ENCODE data around the gene HDAC6. TPM values are rescaled to one million over a fixed set of nuclear protein-coding genes. Genes with fewer than 3 reads are reported as not detected.

Gene HDAC6
- total RNA-seq, 4 donors from 2014 or later: 25.0 to 160 (median 123) TPM

DNA sequence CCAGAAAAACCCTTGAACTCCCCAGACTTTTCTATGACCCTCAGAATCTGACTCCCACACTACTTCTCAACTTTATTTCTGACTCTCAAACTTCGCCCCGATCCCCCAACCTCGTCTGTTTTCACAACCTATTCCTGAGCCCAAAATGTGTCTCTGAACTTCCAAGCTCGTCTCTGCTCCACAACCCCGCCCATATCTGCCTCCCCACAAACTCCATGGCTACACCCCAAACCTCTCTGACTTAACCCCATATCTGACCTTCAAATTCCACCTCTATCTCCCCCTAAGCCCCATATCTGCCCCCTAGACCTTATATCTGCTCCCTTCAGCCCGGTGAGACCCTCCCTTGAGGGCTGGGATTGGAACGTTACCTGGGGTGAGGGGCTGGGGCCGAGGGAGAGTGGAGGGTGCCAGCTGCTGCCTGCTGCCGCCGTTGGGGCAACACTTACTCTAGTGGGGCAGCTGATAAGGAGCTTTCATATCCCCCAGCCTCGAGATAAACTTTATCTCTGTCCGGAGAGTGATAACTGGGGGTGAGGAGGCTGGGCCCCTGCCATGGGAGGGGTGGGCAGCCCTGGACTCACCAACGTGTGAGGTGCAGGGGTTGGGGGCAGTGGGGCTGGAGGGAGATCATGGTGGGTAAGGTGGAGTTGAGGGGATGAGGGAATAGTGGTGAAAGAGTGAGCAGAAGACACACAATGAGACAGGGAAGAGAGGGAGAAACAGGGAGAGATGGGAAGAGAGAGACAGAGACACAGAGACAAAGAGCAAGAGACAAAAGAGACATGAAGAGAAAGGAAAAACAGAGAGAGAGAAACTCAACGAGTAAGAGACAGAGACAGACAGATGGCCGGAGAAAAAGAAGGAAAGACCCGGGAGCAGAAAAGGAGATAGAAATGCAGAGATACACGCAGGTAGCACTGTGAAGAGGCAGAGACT is 14.1 kb upstream of the HDAC6 start:
- Histone ChIP-seq H3K4me1 (no peaks in the 10 kb centered on the region), H3K27ac (no peak overlapping the region), H3K4me3 (no peak overlapping the region), H3K27me3 (no peaks in the 10 kb centered on the region), H3K36me3 (no peaks in the 10 kb centered on the region), H3K9me3 (no peaks in the 10 kb centered on the region)
- DNase-seq: no peak
- intact Hi-C loops (cut with DNase I; ENCODE audit: low total_unique reads): no loop called here
- TF ChIP-seq, protein P1, sequence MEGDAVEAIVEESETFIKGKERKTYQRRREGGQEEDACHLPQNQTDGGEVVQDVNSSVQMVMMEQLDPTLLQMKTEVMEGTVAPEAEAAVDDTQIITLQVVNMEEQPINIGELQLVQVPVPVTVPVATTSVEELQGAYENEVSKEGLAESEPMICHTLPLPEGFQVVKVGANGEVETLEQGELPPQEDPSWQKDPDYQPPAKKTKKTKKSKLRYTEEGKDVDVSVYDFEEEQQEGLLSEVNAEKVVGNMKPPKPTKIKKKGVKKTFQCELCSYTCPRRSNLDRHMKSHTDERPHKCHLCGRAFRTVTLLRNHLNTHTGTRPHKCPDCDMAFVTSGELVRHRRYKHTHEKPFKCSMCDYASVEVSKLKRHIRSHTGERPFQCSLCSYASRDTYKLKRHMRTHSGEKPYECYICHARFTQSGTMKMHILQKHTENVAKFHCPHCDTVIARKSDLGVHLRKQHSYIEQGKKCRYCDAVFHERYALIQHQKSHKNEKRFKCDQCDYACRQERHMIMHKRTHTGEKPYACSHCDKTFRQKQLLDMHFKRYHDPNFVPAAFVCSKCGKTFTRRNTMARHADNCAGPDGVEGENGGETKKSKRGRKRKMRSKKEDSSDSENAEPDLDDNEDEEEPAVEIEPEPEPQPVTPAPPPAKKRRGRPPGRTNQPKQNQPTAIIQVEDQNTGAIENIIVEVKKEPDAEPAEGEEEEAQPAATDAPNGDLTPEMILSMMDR (IDR thresholded peaks at IDR 0.05): no peak
- TF ChIP-seq POLR2A (IDR thresholded peaks at IDR 0.05): no peak

DNA sequence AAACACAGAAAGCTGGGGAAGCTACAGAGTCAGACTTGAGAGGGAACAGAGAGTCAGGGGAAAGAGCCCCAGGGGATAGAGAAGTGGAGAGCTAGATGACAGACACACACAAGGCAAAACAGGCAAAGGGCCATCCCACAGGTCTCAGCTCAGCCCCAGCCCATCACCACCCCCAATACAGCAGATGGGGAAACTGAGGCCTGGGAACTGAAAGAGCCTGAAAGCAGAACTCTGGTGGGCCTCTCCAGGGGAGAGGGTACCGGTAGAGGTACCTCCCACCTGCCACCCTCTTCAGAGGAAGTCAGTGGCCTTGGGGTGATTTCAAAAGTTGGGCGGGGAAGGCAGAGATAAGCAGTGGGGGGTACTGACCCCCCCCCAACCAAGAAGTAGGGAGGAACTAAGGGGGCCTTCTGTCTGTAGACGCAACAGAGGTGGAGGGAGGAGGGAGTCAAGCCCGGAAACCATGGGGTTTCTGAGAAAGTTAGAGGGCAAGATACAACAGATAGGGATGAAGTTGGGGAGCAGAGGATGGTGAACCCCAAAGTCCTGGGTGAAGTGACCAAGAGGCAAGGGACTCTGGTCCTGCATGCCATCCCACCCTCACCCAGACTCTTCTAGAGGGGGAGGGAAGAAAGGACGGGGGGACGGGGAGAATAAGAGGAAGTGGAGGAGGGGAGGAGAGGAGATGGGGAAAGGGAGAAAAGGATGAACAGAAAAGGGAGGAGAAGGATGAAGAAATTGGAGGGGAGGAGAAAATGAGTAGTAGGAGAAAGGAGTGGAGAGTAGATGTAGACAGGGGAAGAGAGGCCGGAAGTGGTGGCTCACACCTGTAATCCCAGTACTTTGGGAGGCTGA is 12.3 kb upstream of the HDAC6 start:
- no peaks in the 10 kb centered on the region for H3K4me1 ChIP-seq
- no peak overlapping the region for H3K27ac ChIP-seq
- intact Hi-C loops (cut with DNase I; ENCODE audit: low total_unique reads): no loop called here
- TF ChIP-seq, protein P1 (IDR thresholded peaks at IDR 0.05): no peak
- TF ChIP-seq POLR2A (IDR thresholded peaks at IDR 0.05): no peak
- DNase-seq: no peak
- no peaks in the 10 kb centered on the region for H3K36me3 ChIP-seq
- H3K27me3 ChIP-seq: no peaks in the 10 kb centered on the region
- no peak overlapping the region for H3K4me3 ChIP-seq
- no peaks in the 10 kb centered on the region for H3K9me3 ChIP-seq

DNA sequence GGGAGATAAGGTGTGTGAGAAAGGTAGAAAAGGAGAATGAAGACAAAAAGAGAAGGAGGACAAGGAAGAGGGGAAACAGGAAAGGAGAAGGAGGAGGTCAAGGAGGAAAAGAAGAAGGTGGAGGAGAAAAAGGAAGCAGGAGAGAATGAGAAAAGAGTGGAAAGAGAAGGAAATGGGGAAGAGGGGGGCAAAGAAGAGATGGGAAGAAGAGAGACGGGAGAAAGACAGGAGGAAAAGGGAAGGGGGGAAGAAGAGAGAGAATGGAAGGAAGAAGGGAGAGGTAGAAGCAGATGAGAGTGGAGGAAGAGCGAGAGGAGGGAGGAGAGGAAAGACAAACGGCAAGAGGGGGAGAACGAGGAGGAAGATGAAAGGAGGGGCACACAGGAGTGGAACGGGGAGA is 11.4 kb upstream of the HDAC6 start:
- Histone ChIP-seq H3K9me3 (no peaks in the 10 kb centered on the region), H3K36me3 (no peaks in the 10 kb centered on the region), H3K27ac (no peak overlapping the region), H3K4me3 (no peak overlapping the region), H3K27me3 (no peaks in the 10 kb centered on the region), H3K4me1 (no peaks in the 10 kb centered on the region)
- TF ChIP-seq, protein P1 (IDR thresholded peaks at IDR 0.05): no peak
- no peak for TF ChIP-seq POLR2A (IDR thresholded peaks at IDR 0.05)
- intact Hi-C loops (cut with DNase I; ENCODE audit: low total_unique reads): no loop called here
- no peak for DNase-seq

DNA sequence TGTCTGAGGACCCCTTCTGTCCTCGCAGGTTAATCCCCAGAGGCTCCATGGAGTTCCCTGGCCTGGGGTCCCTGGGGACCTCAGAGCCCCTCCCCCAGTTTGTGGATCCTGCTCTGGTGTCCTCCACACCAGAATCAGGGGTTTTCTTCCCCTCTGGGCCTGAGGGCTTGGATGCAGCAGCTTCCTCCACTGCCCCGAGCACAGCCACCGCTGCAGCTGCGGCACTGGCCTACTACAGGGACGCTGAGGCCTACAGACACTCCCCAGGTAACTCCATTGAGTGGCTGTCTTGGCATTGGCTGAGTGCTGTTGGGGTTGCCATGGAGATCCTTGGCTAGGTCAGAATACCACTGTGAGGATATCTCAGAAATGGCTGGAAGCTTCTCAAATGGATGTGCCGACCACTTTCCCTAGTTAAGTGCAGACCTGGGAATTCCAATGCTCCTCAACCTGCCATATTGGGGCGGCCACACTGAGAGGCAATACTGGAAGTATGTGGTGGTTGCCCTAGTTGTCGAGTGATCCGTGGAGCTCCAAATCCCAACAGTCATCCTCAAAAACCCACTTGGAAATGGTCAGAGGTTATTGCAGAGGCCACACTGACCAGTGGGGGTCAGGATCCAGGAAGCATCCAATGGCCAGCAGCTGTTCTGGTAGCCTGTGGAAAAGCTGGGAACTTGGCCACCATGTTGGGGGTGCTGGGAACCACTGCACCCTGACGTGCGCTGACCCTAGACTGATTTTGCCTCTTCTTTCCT is 10.6 kb upstream of the HDAC6 start:
- Histone ChIP-seq H3K4me3 (no peak overlapping the region), H3K36me3 (no peaks in the 10 kb centered on the region), H3K27ac (no peak overlapping the region), H3K4me1 (no peaks in the 10 kb centered on the region), H3K9me3 (no peaks in the 10 kb centered on the region), H3K27me3 (no peaks in the 10 kb centered on the region)
- TF ChIP-seq, protein P1 (IDR thresholded peaks at IDR 0.05): no peak
- no peak for TF ChIP-seq POLR2A (IDR thresholded peaks at IDR 0.05)
- no peak for DNase-seq
- intact Hi-C loops (cut with DNase I; ENCODE audit: low total_unique reads): no loop called here
